GM12878 (cell line): Measurements from ENCODE around the gene MAMDC2. TPM values are rescaled to one million over a fixed set of nuclear protein-coding genes. Genes with fewer than 3 reads are reported as not detected.

Experiments
- ATAC-seq: fragments of 200-7000 bp; cut with Tn5 transposase; 3 replicates; pipeline ENCODE4 v1.9.1; 2020; ENCODE audit warnings: mild to moderate bottlenecking, moderate library complexity
- BruUV-seq: library from RNA; stranded (reverse); fragments of 400-500 nt; replicated peaks from 2 replicates; lab custom pipeline; 2021; lab: Mats Ljungman, UMichigan
- CTCF ChIA-PET: fragments of 300-600 bp; sonication (Branson Sonifier 250); formaldehyde crosslinking; extraction: SDS; loops from one replicate; lab custom pipeline; 2021; ENCODE audit warnings: inconsistent platforms; lab: Yijun Ruan, JAX
- POLR2A ChIA-PET: fragments of 350-600 bp; formaldehyde crosslinking; extraction: SDS; loops from one replicate; lab custom pipeline; 2021; ENCODE audit warnings: inconsistent platforms; lab: Charles Lee
- RAD21 ChIA-PET: fragments of 300-600 bp; sonication (Branson Sonifier 250); formaldehyde crosslinking; loops from one replicate; lab custom pipeline; 2023; ENCODE audit warnings: antibody characterized with exemption; ENCODE audit not compliant: unreplicated experiment; lab: Charles Lee
- SMC1A ChIA-PET: fragments of 300-600 bp; sonication (Branson Sonifier 250); formaldehyde crosslinking; loops from one replicate; lab custom pipeline; 2023; ENCODE audit not compliant: unreplicated experiment, uncharacterized antibody; lab: Charles Lee
- DNase-seq: peaks from one replicate; pipeline ENCODE4 v3.0.0-alpha.2; 2011; ENCODE audit warnings: low read depth, low spot score
- FAIRE-seq: peaks from 3 replicates; lab custom pipeline; 2011; peaks lifted over from hg19 to GRCh38; lab: Jason Lieb, UNC
- H2AFZ ChIP-seq: 2 replicates; pipeline ENCODE4 v1.6.0; 2011; ENCODE audit warnings: low read depth, low read length, control low read depth; ENCODE audit not compliant: control insufficient read depth
- H3K27ac ChIP-seq: 2 replicates; pipeline ENCODE4 v1.5.1; 2011; ENCODE audit warnings: control low read depth; ENCODE audit not compliant: control insufficient read depth, insufficient read depth
- H3K27me3 ChIP-seq, 2 experiments: replicated peaks in 1 of 2; 2 replicates each; pipeline versions ENCODE4 v1.6.0 to v1.6.1; 2011; ENCODE audit warnings: low read length in 1 of 2; ENCODE audit not compliant: control insufficient read depth in 2 of 2, insufficient read depth in 2 of 2
- H3K36me3 ChIP-seq, 2 experiments: 2 replicates each; pipeline ENCODE4 v1.5.1; 2011; ENCODE audit warnings: low read length in 1 of 2; ENCODE audit not compliant: control insufficient read depth in 2 of 2, insufficient read depth in 2 of 2
- H3K4me1 ChIP-seq: 2 replicates; pipeline ENCODE4 v1.6.1; 2011; ENCODE audit warnings: mild to moderate bottlenecking, low read length, moderate library complexity, mixed read lengths; ENCODE audit not compliant: control insufficient read depth, insufficient read depth
- H3K4me2 ChIP-seq: 2 replicates; pipeline ENCODE4 v1.6.0; 2011; ENCODE audit warnings: control low read depth; ENCODE audit not compliant: control insufficient read depth, insufficient read depth
- H3K4me3 ChIP-seq: fragments of 200-600 bp; sonication (generic); 2 replicates; pipeline ENCODE4 v1.5.1; 2016
- H3K79me2 ChIP-seq: 2 replicates; pipeline ENCODE4 v1.6.0; 2011; ENCODE audit warnings: low read length; ENCODE audit not compliant: control insufficient read depth, insufficient read depth
- H3K9ac ChIP-seq: 2 replicates; pipeline ENCODE4 v1.8.0; 2011; ENCODE audit warnings: low read length, control low read depth, mixed read lengths; ENCODE audit not compliant: control insufficient read depth, insufficient read depth
- H3K9me3 ChIP-seq: replicated peaks from 3 replicates; pipeline ENCODE4 v1.5.1; 2011; ENCODE audit warnings: mild to moderate bottlenecking, low read length; ENCODE audit not compliant: control insufficient read depth, insufficient read depth
- H4K20me1 ChIP-seq: 2 replicates; pipeline ENCODE4 v1.6.0; 2011; ENCODE audit not compliant: control insufficient read depth, insufficient read depth
- ATF3 ChIP-seq: IDR thresholded peaks from 2 replicates; pipeline ENCODE4 v1.6.1; 2011; ENCODE audit warnings: low read depth, mild to moderate bottlenecking, low read length, moderate library complexity, borderline replicate concordance; ENCODE audit errors: extremely low read depth
- BCL11A ChIP-seq: IDR thresholded peaks from 2 replicates; pipeline ENCODE4 v1.6.1; 2011; ENCODE audit warnings: low read depth, low read length
- CBFB ChIP-seq: IDR thresholded peaks from 2 replicates; pipeline ENCODE4 v1.6.1; 2016; ENCODE audit warnings: antibody characterized with exemption, low read depth
- CHD2 ChIP-seq: IDR thresholded peaks from 2 replicates; pipeline ENCODE4 v1.6.1; 2011; ENCODE audit warnings: low read depth, low read length, improper control_type of control experiment, borderline replicate concordance
- CUX1 ChIP-seq: IDR thresholded peaks from 2 replicates; pipeline ENCODE4 v1.6.1; 2012; ENCODE audit warnings: improper control_type of control experiment, low read depth, low read length; ENCODE audit not compliant: insufficient replicate concordance
- GATAD2B ChIP-seq: fragments of 450-650 bp; conservative IDR thresholded peaks from 2 replicates; pipeline ENCODE4 v1.6.1; 2017; ENCODE audit warnings: low read depth, mild to moderate bottlenecking, moderate library complexity
- SMC3 ChIP-seq: IDR thresholded peaks from 2 replicates; pipeline ENCODE4 v1.6.1; 2011; ENCODE audit warnings: low read length, improper control_type of control experiment, borderline replicate concordance
- SREBF2 ChIP-seq: IDR thresholded peaks from 2 replicates; pipeline ENCODE4 v1.6.1; 2012; ENCODE audit warnings: mild to moderate bottlenecking, low read length
- SUPT20H ChIP-seq: IDR thresholded peaks from 2 replicates; pipeline ENCODE4 v1.6.1; 2011; ENCODE audit warnings: low read depth, mild to moderate bottlenecking, low read length, moderate library complexity, borderline replicate concordance; ENCODE audit not compliant: control insufficient read depth
- TARDBP ChIP-seq: IDR thresholded peaks from 2 replicates; pipeline ENCODE4 v1.6.1; 2016; ENCODE audit warnings: borderline replicate concordance
- ZNF207 ChIP-seq: fragments of 450-650 bp; IDR thresholded peaks from 2 replicates; pipeline ENCODE4 v1.6.1; 2014; ENCODE audit warnings: antibody characterized with exemption, mild to moderate bottlenecking, borderline replicate concordance
- ZNF274 ChIP-seq: IDR thresholded peaks from one replicate; pipeline ENCODE4 v1.8.0; 2011; ENCODE audit not compliant: insufficient read length, insufficient read depth
- ZNF592 ChIP-seq: fragments of 450-650 bp; IDR thresholded peaks from 2 replicates; pipeline ENCODE4 v1.6.1; 2017; ENCODE audit warnings: mild to moderate bottlenecking, moderate library complexity
- WGBS: methylation state at CpG from one replicate; pipeline ENCODE4 v1.1.6; 2016; ENCODE audit warnings: low lambda C conversion rate; ENCODE audit not compliant: insufficient replicate concordance, insufficient coverage; ENCODE audit errors: missing lambda C conversion rate; 5-methylcytosine and 5-hydroxymethylcytosine counted together
- in situ Hi-C: fragments of 300-500 bp; cut with MboI; formaldehyde crosslinking; loops from 9 replicates; pipeline ENCODE4 v1.14.3; 2018; ENCODE audit warnings: mixed read lengths
- intact Hi-C: fragments of 100-400 bp; cut with micrococcal nuclease; formaldehyde crosslinking; loops from one replicate; pipeline ENCODE4 v1.14.2; 2022; ENCODE audit not compliant: unreplicated experiment
- polyA plus RNA-seq, 11 experiments: library from polyadenylated mRNA; depleted of rRNA in 4 of 11; unstranded in 6 of 11; stranded (reverse) in 5 of 11; fragments of >200 nt; fragmentation: Nextera tagmentation in 4 of 11; fragmentation: Illumina TruSeq in 1 of 11; extraction: Ambion mirVana in 4 of 11; extraction: Trizol in 1 of 11; gene quantifications; 1 replicate in 1 of 11; 2 replicates in 10 of 11; pipeline versions ENCODE4 v1.2.1 to v1.2.3, GENCODE V29; 2011 to 2016; ENCODE audit warnings: inconsistent platforms in 2 of 11, missing spikeins in 2 of 11, low read depth in 1 of 11
- total RNA-seq, 4 experiments: library from RNA; depleted of rRNA in 3 of 4; stranded (reverse); fragments of >200 nt in 3 of 4; fragmentation: Illumina TruSeq in 1 of 4; extraction: Trizol in 1 of 4; gene quantifications; 2 replicates each; pipeline versions ENCODE4 v1.2.1 to v1.2.3, GENCODE V29; 2013 to 2021

Gene MAMDC2
- total and polyA plus RNA-seq, 10 of the 15 experiments (the other 5 are each of a cell fraction or from before 2014, with no cell fraction given) = 0.01 to 0.09 TPM; not detected in 8

- CTCF ChIA-PET = no interaction called here
- no peak overlapping the region for H3K4me2 ChIP-seq
- in situ Hi-C loops (no loop called here), intact Hi-C loops (no loop called here)
- FAIRE-seq (no peak), DNase-seq (no peak), ATAC-seq (no peak)
- H4K20me1 ChIP-seq = no peaks in the 10 kb centered on the region
- H3K4me1 ChIP-seq = no peaks in the 10 kb centered on the region
- H3K27me3 ChIP-seq = no peaks in the 10 kb centered on the region; a peak in 1 of 4 replicates
- RAD21 ChIA-PET = no interaction called here
- POLR2A ChIA-PET = no interaction called here
- H3K9ac ChIP-seq = no peak overlapping the region
- no peak overlapping the region for H3K27ac ChIP-seq
- no TSS peak for BruUV-seq
- no peaks in the 10 kb centered on the region for H3K36me3 ChIP-seq
- H3K4me3 ChIP-seq = no peak overlapping the region
- WGBS = 12% methylated on average over 2 of the region's 2 CpGs
- no peaks in the 10 kb centered on the region for H3K79me2 ChIP-seq
- SMC1A ChIA-PET = no interaction called here
- H2AFZ ChIP-seq = no peak overlapping the region
- no peaks in the 10 kb centered on the region for H3K9me3 ChIP-seq
- no peak for TF ChIP-seq ATF3
- TF ChIP-seq SUPT20H = no peak
- TF ChIP-seq TARDBP = no peak
- TF ChIP-seq ZNF274 = no peak
- TF ChIP-seq CHD2 = no peak
- no peak for TF ChIP-seq BCL11A
- no peak for TF ChIP-seq CUX1
- no peak for TF ChIP-seq SMC3
- no peak for TF ChIP-seq GATAD2B
- no peak for TF ChIP-seq CBFB
- no peak for TF ChIP-seq ZNF207
- TF ChIP-seq ZNF592 = no peak
- TF ChIP-seq SREBF2 = no peak
These were observed 47.5 kb downstream of the MAMDC2 start for GRCh38 chr9:70091103-70091502.
